ENCODE data around the gene MAVS.

- TF ChIP-seq, protein P1, sequence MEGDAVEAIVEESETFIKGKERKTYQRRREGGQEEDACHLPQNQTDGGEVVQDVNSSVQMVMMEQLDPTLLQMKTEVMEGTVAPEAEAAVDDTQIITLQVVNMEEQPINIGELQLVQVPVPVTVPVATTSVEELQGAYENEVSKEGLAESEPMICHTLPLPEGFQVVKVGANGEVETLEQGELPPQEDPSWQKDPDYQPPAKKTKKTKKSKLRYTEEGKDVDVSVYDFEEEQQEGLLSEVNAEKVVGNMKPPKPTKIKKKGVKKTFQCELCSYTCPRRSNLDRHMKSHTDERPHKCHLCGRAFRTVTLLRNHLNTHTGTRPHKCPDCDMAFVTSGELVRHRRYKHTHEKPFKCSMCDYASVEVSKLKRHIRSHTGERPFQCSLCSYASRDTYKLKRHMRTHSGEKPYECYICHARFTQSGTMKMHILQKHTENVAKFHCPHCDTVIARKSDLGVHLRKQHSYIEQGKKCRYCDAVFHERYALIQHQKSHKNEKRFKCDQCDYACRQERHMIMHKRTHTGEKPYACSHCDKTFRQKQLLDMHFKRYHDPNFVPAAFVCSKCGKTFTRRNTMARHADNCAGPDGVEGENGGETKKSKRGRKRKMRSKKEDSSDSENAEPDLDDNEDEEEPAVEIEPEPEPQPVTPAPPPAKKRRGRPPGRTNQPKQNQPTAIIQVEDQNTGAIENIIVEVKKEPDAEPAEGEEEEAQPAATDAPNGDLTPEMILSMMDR (IDR thresholded peaks at IDR 0.05; ENCODE audit: low read depth, low read length) = no peak
- TF ChIP-seq EZH2phosphoT487 (IDR thresholded peaks at IDR 0.05; ENCODE audit: low read depth) = no peak
These were observed 44.0 kb upstream of the MAVS start for GRCh38 chr20:3802524-3803239.

All from OCI-LY3 (cell line).